Mesenchymal stem cell (in vitro differentiated cells and primary cell): ENCODE results near the gene KIAA1586.
"Not testable (repeated sequence)": the region's sequence is repeated elsewhere in the genome, so short reads cannot be mapped to it uniquely, and the experiment has no call there.

Experiments used
- DNase-seq: peaks from one replicate; pipeline ENCODE4 v3.0.0-alpha.2; 2013
- H2AFZ ChIP-seq: one replicate; pipeline ENCODE4 v1.6.1; 2013; ENCODE audit warnings: low read depth, mild to moderate bottlenecking, control low read depth, inconsistent platforms, low read length, moderate library complexity
- H2AK5ac ChIP-seq: 2 replicates; pipeline ENCODE4 v1.6.1; 2013; ENCODE audit warnings: low read length, moderate library complexity, mild to moderate bottlenecking, inconsistent platforms; ENCODE audit not compliant: severe bottlenecking
- H2BK120ac ChIP-seq: one replicate; pipeline ENCODE4 v1.6.1; 2013; ENCODE audit warnings: low read depth, mild to moderate bottlenecking, inconsistent platforms, low read length, moderate library complexity
- H2BK12ac ChIP-seq, 2 experiments: one replicate each; pipeline ENCODE4 v1.6.1; 2013; ENCODE audit warnings: inconsistent platforms in 2 of 2, low read length in 2 of 2, mild to moderate bottlenecking in 2 of 2, moderate library complexity in 2 of 2, control low read depth in 1 of 2
- H2BK15ac ChIP-seq: one replicate; pipeline ENCODE4 v1.6.1; 2013; ENCODE audit warnings: mild to moderate bottlenecking, low read depth, inconsistent platforms; ENCODE audit not compliant: poor library complexity, severe bottlenecking
- H2BK5ac ChIP-seq: 2 replicates; pipeline ENCODE4 v1.6.1; 2013; ENCODE audit warnings: low read depth, mild to moderate bottlenecking, low read length, control low read depth, inconsistent platforms; ENCODE audit not compliant: poor library complexity, severe bottlenecking
- H3K14ac ChIP-seq, 2 experiments: one replicate each; pipeline ENCODE4 v1.6.1; 2013; ENCODE audit warnings: inconsistent platforms in 2 of 2, low read length in 2 of 2, control low read depth in 1 of 2, mild to moderate bottlenecking in 1 of 2, moderate library complexity in 1 of 2
- H3K18ac ChIP-seq, 2 experiments: one replicate each; pipeline ENCODE4 v1.6.1; 2013; ENCODE audit warnings: inconsistent platforms in 2 of 2, low read length in 2 of 2, control low read depth in 1 of 2, low read depth in 1 of 2, mild to moderate bottlenecking in 1 of 2
- H3K23ac ChIP-seq, 2 experiments: one replicate each; pipeline ENCODE4 v1.6.1; 2013; ENCODE audit warnings: inconsistent platforms in 2 of 2, low read length in 2 of 2, mild to moderate bottlenecking in 2 of 2, moderate library complexity in 2 of 2, control low read depth in 1 of 2
- H3K27ac ChIP-seq: 2 replicates; pipeline ENCODE4 v1.5.1; 2013; ENCODE audit warnings: mild to moderate bottlenecking, moderate library complexity, low read length, control low read depth, inconsistent platforms; ENCODE audit not compliant: poor library complexity, severe bottlenecking
- H3K27me3 ChIP-seq, 2 experiments: 2 replicates each; pipeline versions ENCODE4 v1.6.1 to v1.7.0; 2013; ENCODE audit warnings: low read length in 2 of 2, mild to moderate bottlenecking in 2 of 2, moderate library complexity in 2 of 2, control low read depth in 1 of 2, inconsistent platforms in 1 of 2; ENCODE audit not compliant: control insufficient read depth in 1 of 2, insufficient read depth in 1 of 2
- H3K36me3 ChIP-seq, 2 experiments: 2 replicates each; pipeline versions ENCODE4 v1.6.1 to v1.7.0; 2013; ENCODE audit warnings: low read length in 2 of 2, control low read depth in 1 of 2, inconsistent platforms in 1 of 2, low read depth in 1 of 2, mild to moderate bottlenecking in 1 of 2; ENCODE audit not compliant: insufficient read depth in 2 of 2, control insufficient read depth in 1 of 2
- H3K4ac ChIP-seq, 2 experiments: one replicate each; pipeline ENCODE4 v1.6.1; 2013; ENCODE audit warnings: inconsistent platforms in 2 of 2, low read length in 2 of 2, mild to moderate bottlenecking in 2 of 2, moderate library complexity in 2 of 2, control low read depth in 1 of 2, low read depth in 1 of 2
- H3K4me1 ChIP-seq: 2 replicates; pipeline ENCODE4 v1.6.1; 2013; ENCODE audit warnings: low read depth, low read length, control low read depth; ENCODE audit not compliant: control insufficient read depth, insufficient read depth
- H3K4me2 ChIP-seq: 2 replicates; pipeline ENCODE4 v1.6.1; 2013; ENCODE audit warnings: low read length, mild to moderate bottlenecking, inconsistent platforms; ENCODE audit not compliant: poor library complexity, severe bottlenecking
- H3K4me3 ChIP-seq, 2 experiments: 2 replicates each; pipeline versions ENCODE4 v1.5.1 to v1.7.0; 2013; ENCODE audit warnings: low read length in 2 of 2, mild to moderate bottlenecking in 2 of 2, control low read depth in 1 of 2, low read depth in 1 of 2; ENCODE audit not compliant: insufficient read depth in 1 of 2
- H3K79me1 ChIP-seq: replicated peaks from 2 replicates; pipeline ENCODE4 v1.6.1; 2013; ENCODE audit warnings: mild to moderate bottlenecking, control low read depth, low read length, inconsistent platforms; ENCODE audit not compliant: poor library complexity, severe bottlenecking
- H3K9ac ChIP-seq: 2 replicates; pipeline ENCODE4 v1.7.0; 2013; ENCODE audit warnings: mild to moderate bottlenecking, low read length, moderate library complexity
- H3K9me3 ChIP-seq: 2 replicates; pipeline ENCODE4 v1.7.0; 2013; ENCODE audit warnings: mild to moderate bottlenecking, low read length; ENCODE audit not compliant: control insufficient read depth
- H4K8ac ChIP-seq: one replicate; pipeline ENCODE4 v1.6.1; 2013; ENCODE audit warnings: inconsistent platforms, mild to moderate bottlenecking, low read length, moderate library complexity
- H4K91ac ChIP-seq: one replicate; pipeline ENCODE4 v1.6.1; 2013; ENCODE audit warnings: mild to moderate bottlenecking, low read length, inconsistent platforms
- WGBS: methylation state at CpG from one replicate; pipeline ENCODE4 v1.1.7; 2013; ENCODE audit warnings: mixed read lengths; 5-methylcytosine and 5-hydroxymethylcytosine counted together

The KIAA1586 gene

GRCh38 chr6:57038906-57039305 lies 7.6 kb upstream of the KIAA1586 start:
- H2BK15ac ChIP-seq, result no peak overlapping the region
- H3K79me1 ChIP-seq, result no peaks in the 10 kb centered on the region
- no peak for DNase-seq
- H4K91ac ChIP-seq, result no peak overlapping the region
- H2BK5ac ChIP-seq, result no peak overlapping the region
- H3K9me3 ChIP-seq, result no peaks in the 10 kb centered on the region
- no peak overlapping the region for H3K4me3 ChIP-seq
- no peak overlapping the region for H2AFZ ChIP-seq
- H3K27me3 ChIP-seq, result no peaks in the 10 kb centered on the region
- WGBS, result 93% methylated on average over 2 of the region's 2 CpGs
- no peak overlapping the region for H4K8ac ChIP-seq
- no peak overlapping the region for H3K4ac ChIP-seq
- no peak overlapping the region for H3K4me2 ChIP-seq
- H3K4me1 ChIP-seq, result no peaks in the 10 kb centered on the region
- H2AK5ac ChIP-seq, result no peak overlapping the region
- no peak overlapping the region for H3K23ac ChIP-seq
- H3K27ac ChIP-seq, result no peak overlapping the region
- H3K18ac ChIP-seq, result no peak overlapping the region
- no peak overlapping the region for H3K14ac ChIP-seq
- no peak overlapping the region for H2BK12ac ChIP-seq
- H3K9ac ChIP-seq, result no peak overlapping the region
- H3K36me3 ChIP-seq, result no peaks in the 10 kb centered on the region
- no peak overlapping the region for H2BK120ac ChIP-seq

- H3K27ac ChIP-seq, result no peak overlapping the region
- no peak overlapping the region for H3K4me2 ChIP-seq
- no peak overlapping the region for H4K8ac ChIP-seq
- DNase-seq, result no peak
- H3K4me3 ChIP-seq, result no peak overlapping the region
- no peak overlapping the region for H3K23ac ChIP-seq
- H4K91ac ChIP-seq, result no peak overlapping the region
- H2AK5ac ChIP-seq, result no peak overlapping the region
- no peaks in the 10 kb centered on the region for H3K4me1 ChIP-seq
- no peak overlapping the region for H2BK15ac ChIP-seq
- H3K79me1 ChIP-seq, result no peaks in the 10 kb centered on the region
- no peaks in the 10 kb centered on the region for H3K36me3 ChIP-seq
- H2AFZ ChIP-seq, result no peak overlapping the region
- H3K9me3 ChIP-seq, result no peaks in the 10 kb centered on the region
- no peak overlapping the region for H3K9ac ChIP-seq
- H2BK12ac ChIP-seq, result no peak overlapping the region
- H3K14ac ChIP-seq, result no peak overlapping the region
- no peak overlapping the region for H3K4ac ChIP-seq
- H2BK5ac ChIP-seq, result no peak overlapping the region
- 90% methylated on average over 5 of the region's 5 CpGs for WGBS
- no peak overlapping the region for H3K18ac ChIP-seq
- no peaks in the 10 kb centered on the region for H3K27me3 ChIP-seq
- no peak overlapping the region for H2BK120ac ChIP-seq
Observed at GRCh38 chr6:57040011-57040410, 6.5 kb upstream of the KIAA1586 start.

GRCh38 chr6:57044061-57044460 lies 2.4 kb upstream of the KIAA1586 start:
- H3K27me3 ChIP-seq, H3K4me3 ChIP-seq, H3K9ac ChIP-seq, H3K18ac ChIP-seq, H3K9me3 ChIP-seq, H2BK120ac ChIP-seq, H4K8ac ChIP-seq, H3K4ac ChIP-seq, H3K79me1 ChIP-seq, H2BK5ac ChIP-seq, H2AFZ ChIP-seq, H2AK5ac ChIP-seq, H3K14ac ChIP-seq, H4K91ac ChIP-seq, H2BK15ac ChIP-seq, H2BK12ac ChIP-seq, H3K4me2 ChIP-seq, H3K27ac ChIP-seq, DNase-seq, H3K4me1 ChIP-seq, H3K23ac ChIP-seq: not testable (repeated sequence)
- no CpG with 5 or more reads among the region's 1 CpG for WGBS
- H3K36me3 ChIP-seq, result peaks cover 0 to 11% of the 10 kb centered on the region in 2 experiments

GRCh38 chr6:57044568-57044967 lies 1.9 kb upstream of the KIAA1586 start:
- DNase-seq, result no peak
- Histone ChIP-seq H3K27ac (no peak overlapping the region), H4K8ac (no peak overlapping the region), H3K4me3 (no peak overlapping the region), H4K91ac (no peak overlapping the region), H2BK15ac (no peak overlapping the region), H3K27me3 (no peaks in the 10 kb centered on the region), H3K23ac (no peak overlapping the region), H2BK5ac (no peak overlapping the region), H3K14ac (no peak overlapping the region), H3K9me3 (no peaks in the 10 kb centered on the region), H3K36me3 (peaks cover 0 to 16% of the 10 kb centered on the region in 2 experiments), H3K4me1 (no peaks in the 10 kb centered on the region), H2AFZ (no peak overlapping the region), H2BK120ac (no peak overlapping the region), H3K4ac (no peak overlapping the region), H2AK5ac (no peak overlapping the region), H3K4me2 (no peak overlapping the region), H3K9ac (no peak overlapping the region), H2BK12ac (no peak overlapping the region), H3K79me1 (no peaks in the 10 kb centered on the region), H3K18ac (no peak overlapping the region)
- WGBS, result 100% methylated on average over 1 of the region's 2 CpGs
